AG10803 (cell line): ENCODE data around the gene USP35.

Source experiments
- DNase-seq: peaks from one replicate; pipeline ENCODE4 v3.0.0; 2010; ENCODE audit warnings: low read depth
- H3K4me3 ChIP-seq: 2 replicates; pipeline ENCODE4 v1.5.1; 2011; ENCODE audit warnings: mild to moderate bottlenecking, low read length, control low read depth
- TF ChIP-seq, protein P1 (sequence below): conservative IDR thresholded peaks from 2 replicates; pipeline ENCODE4 v1.5.1; 2011; ENCODE audit warnings: mild to moderate bottlenecking, low read length, control low read depth, inconsistent platforms

The USP35 gene

DNA sequence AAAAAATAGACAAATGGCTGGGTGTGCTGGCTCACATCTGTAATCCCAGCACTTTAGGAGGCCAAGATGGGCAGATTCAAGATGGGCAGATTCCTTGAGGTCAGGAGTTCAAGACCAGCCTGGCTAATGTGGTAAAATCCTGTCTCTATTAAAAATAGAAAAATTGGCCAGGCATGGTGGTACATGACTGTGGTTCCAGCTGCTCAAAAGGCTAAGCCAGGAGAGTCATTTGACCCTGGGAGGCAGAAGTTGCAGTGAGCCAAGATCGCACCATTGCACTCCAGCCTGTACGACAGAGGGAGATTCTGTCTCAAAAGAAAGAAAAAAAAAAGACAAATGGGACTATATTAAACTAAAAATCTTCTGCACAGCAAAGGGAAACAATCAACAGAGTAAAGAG, 55.4 kb downstream of the USP35 start:
- peak; percentile 13 for DNase-seq
- H3K4me3 ChIP-seq: no peak overlapping the region

DNA sequence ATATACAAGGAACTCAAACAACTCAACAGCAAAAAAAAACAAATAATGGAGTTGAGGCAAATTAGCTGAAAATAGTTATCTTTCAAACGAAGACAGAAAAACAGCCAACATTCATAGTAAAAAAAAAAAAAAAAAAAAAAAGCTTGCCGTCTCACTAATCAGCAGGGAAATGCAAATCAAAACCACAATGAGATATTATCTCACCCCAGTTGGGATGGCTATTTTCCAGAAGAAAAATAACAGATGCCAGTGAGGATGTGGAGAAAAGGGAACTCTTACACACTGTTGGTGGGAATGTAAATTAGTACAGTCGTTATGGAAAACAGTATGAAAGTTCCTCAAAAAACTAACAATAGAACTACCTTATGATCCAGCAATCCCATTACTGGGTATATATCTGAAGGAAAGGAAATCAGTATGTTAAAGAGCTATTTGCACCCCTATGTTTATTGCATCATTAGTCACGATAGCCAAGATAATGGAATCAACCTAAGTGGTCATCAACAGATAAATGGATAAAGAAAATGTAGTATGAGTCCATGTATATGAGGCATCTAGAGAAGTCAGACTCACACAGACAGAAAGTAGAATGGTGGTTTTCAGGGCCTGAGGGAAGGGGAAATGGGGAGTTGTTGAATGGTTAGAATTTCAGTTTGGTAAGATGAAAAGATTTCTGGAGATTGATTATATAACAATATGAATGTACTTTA, 56.0 kb downstream of the USP35 start:
- TF ChIP-seq, protein P1, sequence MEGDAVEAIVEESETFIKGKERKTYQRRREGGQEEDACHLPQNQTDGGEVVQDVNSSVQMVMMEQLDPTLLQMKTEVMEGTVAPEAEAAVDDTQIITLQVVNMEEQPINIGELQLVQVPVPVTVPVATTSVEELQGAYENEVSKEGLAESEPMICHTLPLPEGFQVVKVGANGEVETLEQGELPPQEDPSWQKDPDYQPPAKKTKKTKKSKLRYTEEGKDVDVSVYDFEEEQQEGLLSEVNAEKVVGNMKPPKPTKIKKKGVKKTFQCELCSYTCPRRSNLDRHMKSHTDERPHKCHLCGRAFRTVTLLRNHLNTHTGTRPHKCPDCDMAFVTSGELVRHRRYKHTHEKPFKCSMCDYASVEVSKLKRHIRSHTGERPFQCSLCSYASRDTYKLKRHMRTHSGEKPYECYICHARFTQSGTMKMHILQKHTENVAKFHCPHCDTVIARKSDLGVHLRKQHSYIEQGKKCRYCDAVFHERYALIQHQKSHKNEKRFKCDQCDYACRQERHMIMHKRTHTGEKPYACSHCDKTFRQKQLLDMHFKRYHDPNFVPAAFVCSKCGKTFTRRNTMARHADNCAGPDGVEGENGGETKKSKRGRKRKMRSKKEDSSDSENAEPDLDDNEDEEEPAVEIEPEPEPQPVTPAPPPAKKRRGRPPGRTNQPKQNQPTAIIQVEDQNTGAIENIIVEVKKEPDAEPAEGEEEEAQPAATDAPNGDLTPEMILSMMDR: no peak
- H3K4me3 ChIP-seq: no peak overlapping the region

More for the DNA sequence above, 55.4 kb downstream of the USP35 start:
- TF ChIP-seq, protein P1: no peak

DNA sequence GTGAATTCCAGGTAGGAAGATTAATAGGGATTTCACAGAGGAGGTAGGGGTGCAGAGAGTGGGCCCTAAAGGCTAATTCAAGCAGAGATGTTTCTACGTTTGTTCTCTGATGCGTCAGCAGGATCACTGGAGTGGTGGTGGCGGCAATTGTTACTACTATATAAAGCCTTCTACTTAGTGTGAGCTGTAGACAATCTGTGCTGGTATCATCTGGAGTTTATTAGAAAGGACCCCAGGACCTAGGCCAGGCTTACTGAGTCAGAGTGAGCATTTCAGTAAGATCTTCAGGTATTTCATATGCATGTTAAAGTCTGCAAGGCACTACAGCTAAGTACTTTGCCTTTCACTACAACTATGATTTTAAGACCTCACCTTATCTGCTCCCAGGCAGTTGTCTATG, 59.5 kb downstream of the USP35 start:
- DNase-seq: peak; percentile 71
- TF ChIP-seq, protein P1: no peak
- H3K4me3 ChIP-seq: no peak overlapping the region

More for the DNA sequence above, 56.0 kb downstream of the USP35 start:
- peak; percentile 41 for DNase-seq

DNA sequence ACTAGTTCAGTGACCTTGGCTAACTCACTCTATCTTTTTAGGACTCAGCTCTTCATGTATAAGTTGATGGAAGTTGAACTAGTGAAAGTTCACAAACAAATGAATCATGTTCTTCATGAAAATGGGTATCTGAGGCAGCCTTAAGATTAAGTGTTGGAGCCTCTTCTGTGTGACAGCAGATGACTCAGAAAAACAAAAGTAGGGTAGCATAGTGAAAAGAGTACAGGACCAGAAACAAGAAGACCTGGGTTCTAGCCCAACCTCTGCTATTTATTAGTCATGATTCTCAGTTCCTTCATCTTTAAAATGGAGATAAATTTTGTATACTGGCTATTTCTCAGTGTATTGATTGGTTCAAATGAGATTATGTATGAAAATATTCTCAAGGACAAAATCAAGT, 60.2 kb downstream of the USP35 start:
- DNase-seq: no peak
- TF ChIP-seq, protein P1: no peak

DNA sequence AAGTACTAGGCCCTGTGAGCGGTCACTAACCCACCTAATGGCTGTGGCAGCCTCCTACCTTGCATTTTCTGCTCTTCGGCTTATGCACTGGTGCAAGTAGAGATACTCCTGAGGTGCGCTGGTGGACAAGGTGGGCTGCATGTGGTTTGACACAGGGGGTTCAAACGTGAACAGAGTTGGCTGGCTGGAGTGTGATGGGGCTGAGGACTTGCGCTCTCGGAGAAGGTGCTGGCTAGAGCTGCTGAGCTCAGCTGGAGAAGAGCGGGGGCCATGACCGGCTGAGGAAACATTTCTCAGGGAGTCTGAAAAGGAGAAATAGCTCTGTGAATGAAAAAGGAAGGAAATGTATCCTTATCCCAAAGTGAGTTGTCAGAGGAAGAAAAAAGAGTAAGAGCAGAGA, 61.4 kb downstream of the USP35 start:
- DNase-seq: no peak
- TF ChIP-seq, protein P1: no peak
- H3K4me3 ChIP-seq: no peak overlapping the region

More for the DNA sequence above, 60.2 kb downstream of the USP35 start:
- no peak overlapping the region for H3K4me3 ChIP-seq

DNA sequence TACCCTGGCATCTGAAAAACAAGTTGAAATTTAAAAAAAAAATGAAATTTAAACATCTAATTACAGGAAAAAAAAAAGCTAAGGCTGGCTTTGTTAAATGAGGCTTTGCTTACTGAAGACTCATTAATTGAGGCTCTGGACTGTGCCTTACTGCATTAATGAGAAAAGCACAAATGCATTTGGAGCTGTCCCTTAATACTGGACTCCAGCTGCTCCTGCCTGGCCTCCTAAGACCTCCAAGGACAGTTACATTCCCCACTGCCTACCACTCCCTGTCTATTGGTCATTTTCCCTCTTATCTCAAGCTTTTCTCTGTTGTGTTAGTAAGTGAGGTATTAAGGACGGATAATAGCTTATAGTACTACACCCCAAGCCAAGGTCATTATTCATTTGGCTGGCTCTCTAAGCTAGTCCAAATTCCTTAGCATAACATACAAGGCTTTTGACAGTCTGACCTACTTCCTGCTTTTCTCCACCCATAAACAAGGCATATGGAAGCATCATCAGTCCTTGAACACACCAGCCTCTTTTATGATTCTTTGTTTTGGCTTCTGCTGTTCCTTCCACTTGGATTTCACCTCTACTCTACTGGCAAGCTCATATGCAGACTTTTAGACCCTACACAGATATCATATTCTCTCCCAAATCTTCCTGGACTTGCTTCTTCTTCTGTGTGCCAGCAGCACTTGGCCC, 62.5 kb downstream of the USP35 start:
- H3K4me3 ChIP-seq: no peak overlapping the region
- TF ChIP-seq, protein P1: no peak
- DNase-seq: peak; percentile 55

DNA sequence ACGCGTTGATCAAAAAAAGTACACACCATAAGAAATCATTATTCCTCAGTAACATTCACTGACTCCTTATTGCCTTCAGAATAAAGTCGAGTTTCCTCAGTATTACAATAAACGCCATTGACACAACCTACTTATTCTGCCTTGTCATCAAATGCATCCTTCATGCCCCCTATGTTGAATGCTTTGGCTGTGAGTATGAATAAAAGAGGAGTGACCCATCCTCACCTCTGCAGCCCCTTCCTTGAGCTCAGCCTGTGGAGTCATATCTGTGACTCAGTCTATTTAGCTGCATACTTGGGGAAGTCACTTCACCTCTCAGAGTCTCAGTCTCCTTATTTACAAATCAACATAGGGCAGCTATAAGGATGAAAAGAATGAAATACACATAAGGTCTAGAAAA, 65.1 kb downstream of the USP35 start:
- no peak overlapping the region for H3K4me3 ChIP-seq
- TF ChIP-seq, protein P1: no peak
- DNase-seq: no peak
